ENCODE measurements around the gene RAB26. TPM values are rescaled to one million over a fixed set of nuclear protein-coding genes. Genes with fewer than 3 reads are reported as not detected.

The RAB26 gene
- total RNA-seq, 1 experiment from 2014 or later: 1.0 TPM

DNA sequence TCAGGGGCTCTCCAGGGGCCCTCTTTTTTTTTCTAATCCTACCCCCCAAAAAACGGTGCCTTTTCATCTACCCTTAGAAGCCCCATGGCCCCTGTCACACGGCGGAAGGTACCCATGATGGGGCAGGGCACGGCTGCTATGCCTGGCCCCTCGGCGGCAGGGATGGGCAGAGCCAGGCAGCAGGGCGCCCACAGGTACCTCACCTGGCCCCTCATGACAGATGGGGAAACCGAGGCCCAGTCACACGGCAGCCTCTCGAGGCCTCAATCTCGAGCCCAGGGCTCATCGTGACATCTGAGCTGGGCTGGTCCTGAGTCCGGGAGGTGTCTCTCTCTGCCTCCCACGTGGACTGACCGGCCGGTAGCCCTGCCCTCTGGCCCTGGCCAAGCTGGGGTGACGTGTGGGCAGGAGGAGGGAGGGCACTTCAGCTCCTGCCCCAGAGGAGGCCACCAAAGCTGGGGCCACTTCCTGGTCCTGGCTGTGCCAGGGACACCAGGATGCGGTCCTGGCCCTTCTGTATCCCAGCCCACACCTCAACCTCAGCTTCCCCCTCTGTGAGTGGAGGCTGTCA is 18.7 kb downstream of the RAB26 start:
- Mint-ChIP-seq H3K27ac (ENCODE audit: low read depth, unreplicated experiment) (no peak overlapping the region), H3K27me3 (ENCODE audit: insufficient read depth, unreplicated experiment) (no peaks in the 10 kb centered on the region), H3K4me1 (ENCODE audit: insufficient read depth, unreplicated experiment) (peaks cover 8% of the 10 kb centered on the region), H3K4me3 (ENCODE audit: unreplicated experiment) (no peak overlapping the region), H3K36me3 (ENCODE audit: insufficient read depth, unreplicated experiment) (peaks cover 30% of the 10 kb centered on the region), H3K9me3 (ENCODE audit: unreplicated experiment) (no peaks in the 10 kb centered on the region)
- DNase-seq (ENCODE audit: unreplicated experiment): no peak
- CTCF ChIA-PET: interaction anchor here (1.2 to 2.5 kb wide), 2 partner anchors 14 to 28 kb away, joined by 3 to 8 read pairs; no protein-coding TSS in a partner anchor
- POLR2A ChIA-PET: interaction anchor here (0.6 to 2.0 kb wide), 3 partner anchors 10 to 13 kb away, joined by 3 to 11 read pairs (median 3); partner anchors contain the start of gene TRAF7
- intact Hi-C loops (cut with micrococcal nuclease): no loop called here
- TF ChIP-seq, protein P1, sequence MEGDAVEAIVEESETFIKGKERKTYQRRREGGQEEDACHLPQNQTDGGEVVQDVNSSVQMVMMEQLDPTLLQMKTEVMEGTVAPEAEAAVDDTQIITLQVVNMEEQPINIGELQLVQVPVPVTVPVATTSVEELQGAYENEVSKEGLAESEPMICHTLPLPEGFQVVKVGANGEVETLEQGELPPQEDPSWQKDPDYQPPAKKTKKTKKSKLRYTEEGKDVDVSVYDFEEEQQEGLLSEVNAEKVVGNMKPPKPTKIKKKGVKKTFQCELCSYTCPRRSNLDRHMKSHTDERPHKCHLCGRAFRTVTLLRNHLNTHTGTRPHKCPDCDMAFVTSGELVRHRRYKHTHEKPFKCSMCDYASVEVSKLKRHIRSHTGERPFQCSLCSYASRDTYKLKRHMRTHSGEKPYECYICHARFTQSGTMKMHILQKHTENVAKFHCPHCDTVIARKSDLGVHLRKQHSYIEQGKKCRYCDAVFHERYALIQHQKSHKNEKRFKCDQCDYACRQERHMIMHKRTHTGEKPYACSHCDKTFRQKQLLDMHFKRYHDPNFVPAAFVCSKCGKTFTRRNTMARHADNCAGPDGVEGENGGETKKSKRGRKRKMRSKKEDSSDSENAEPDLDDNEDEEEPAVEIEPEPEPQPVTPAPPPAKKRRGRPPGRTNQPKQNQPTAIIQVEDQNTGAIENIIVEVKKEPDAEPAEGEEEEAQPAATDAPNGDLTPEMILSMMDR (IDR thresholded peaks at IDR 0.05; ENCODE audit: unreplicated experiment): no peak
- no TSS peak for BruUV-seq (replicated peaks)

DNA sequence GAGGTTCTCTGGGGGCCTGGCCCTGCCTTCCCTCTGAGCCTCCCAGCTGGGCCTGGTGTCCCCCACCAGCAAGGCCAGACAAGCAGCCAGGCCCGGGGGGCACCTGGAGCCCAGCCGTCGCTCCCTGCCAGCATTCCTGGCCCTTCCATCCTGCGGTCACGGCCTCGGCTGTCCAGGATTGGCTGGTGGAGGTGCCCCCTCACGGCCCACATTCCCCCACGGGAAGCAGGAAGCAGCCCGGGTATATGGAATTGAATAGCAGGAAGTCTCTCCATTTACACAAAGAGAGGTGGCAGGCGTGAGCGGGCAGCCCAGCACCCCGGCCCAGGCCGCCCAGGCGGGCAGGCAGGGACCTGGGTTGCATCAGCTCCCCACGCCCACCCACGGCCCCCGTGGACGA is 21.7 kb downstream of the RAB26 start:
- TF ChIP-seq, protein P1 (IDR thresholded peaks at IDR 0.05; ENCODE audit: unreplicated experiment): no peak
- ChIA-PET POLR2A (interaction anchor here (0.7 kb wide), 1 partner anchor 349 kb away, joined by 3 read pairs; no protein-coding TSS in a partner anchor), CTCF (no interaction called here)
- no peak for DNase-seq (ENCODE audit: unreplicated experiment)
- H3K4me3 Mint-ChIP-seq (ENCODE audit: unreplicated experiment): no peak overlapping the region
- no peaks in the 10 kb centered on the region for H3K27me3 Mint-ChIP-seq (ENCODE audit: insufficient read depth, unreplicated experiment)
- H3K36me3 Mint-ChIP-seq (ENCODE audit: insufficient read depth, unreplicated experiment): peaks cover 43% of the 10 kb centered on the region
- no peaks in the 10 kb centered on the region for H3K4me1 Mint-ChIP-seq (ENCODE audit: insufficient read depth, unreplicated experiment)
- no peaks in the 10 kb centered on the region for H3K9me3 Mint-ChIP-seq (ENCODE audit: unreplicated experiment)
- H3K27ac Mint-ChIP-seq (ENCODE audit: low read depth, unreplicated experiment): no peak overlapping the region
- intact Hi-C loops (cut with micrococcal nuclease): no loop called here
- no TSS peak for BruUV-seq (replicated peaks)

DNA sequence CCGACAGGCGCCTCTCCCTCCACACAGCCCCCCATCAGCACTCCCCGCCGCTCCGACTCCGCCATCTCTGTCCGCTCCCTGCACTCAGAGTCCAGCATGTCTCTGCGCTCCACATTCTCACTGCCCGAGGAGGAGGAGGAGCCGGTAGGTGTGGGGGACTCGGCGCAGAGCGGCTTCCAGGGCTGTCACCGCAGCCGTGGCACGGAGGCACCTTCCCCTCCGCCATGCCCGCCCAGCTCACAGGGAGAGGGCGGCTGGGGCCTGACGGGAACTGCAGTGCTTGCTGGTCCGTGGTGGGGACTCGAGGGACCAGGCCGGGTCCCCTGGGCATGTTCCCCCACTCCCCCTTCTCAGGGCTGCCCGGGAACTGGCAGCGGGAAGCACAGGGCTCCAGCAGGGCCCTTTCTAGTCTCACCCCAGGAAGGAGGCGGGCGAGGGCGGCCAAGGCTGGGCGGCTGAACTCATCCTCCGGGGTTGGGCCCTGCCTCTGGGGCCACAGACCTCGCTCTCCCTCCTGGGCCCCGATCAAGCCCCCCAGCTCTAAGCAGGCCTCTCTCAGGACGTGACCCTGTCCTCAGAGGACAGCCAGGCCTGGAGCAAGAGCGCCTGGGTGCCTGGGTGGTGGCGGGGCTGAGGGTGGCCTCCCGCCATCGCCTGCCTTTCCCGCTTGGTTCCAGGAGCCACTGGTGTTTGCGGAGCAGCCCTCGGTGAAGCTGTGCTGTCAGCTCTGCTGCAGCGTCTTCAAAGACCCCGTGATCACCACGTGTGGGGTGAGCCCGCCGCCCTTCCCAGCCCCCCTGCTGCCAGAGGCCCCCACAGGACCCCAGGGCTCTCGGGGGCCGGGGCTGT is 22.4 kb downstream of the RAB26 start:
- peaks cover 50% of the 10 kb centered on the region for H3K36me3 Mint-ChIP-seq (ENCODE audit: insufficient read depth, unreplicated experiment)
- ChIA-PET POLR2A (interaction anchor here (0.7 kb wide), 1 partner anchor 349 kb away, joined by 3 read pairs; no protein-coding TSS in a partner anchor), CTCF (no interaction called here)
- H3K27ac Mint-ChIP-seq (ENCODE audit: low read depth, unreplicated experiment): no peak overlapping the region
- H3K27me3 Mint-ChIP-seq (ENCODE audit: insufficient read depth, unreplicated experiment): no peaks in the 10 kb centered on the region
- BruUV-seq (replicated peaks): no TSS peak
- no peak overlapping the region for H3K4me3 Mint-ChIP-seq (ENCODE audit: unreplicated experiment)
- DNase-seq (ENCODE audit: unreplicated experiment): no peak
- TF ChIP-seq, protein P1 (IDR thresholded peaks at IDR 0.05; ENCODE audit: unreplicated experiment): no peak
- intact Hi-C loops (cut with micrococcal nuclease): no loop called here
- no peaks in the 10 kb centered on the region for H3K9me3 Mint-ChIP-seq (ENCODE audit: unreplicated experiment)
- H3K4me1 Mint-ChIP-seq (ENCODE audit: insufficient read depth, unreplicated experiment): no peaks in the 10 kb centered on the region

DNA sequence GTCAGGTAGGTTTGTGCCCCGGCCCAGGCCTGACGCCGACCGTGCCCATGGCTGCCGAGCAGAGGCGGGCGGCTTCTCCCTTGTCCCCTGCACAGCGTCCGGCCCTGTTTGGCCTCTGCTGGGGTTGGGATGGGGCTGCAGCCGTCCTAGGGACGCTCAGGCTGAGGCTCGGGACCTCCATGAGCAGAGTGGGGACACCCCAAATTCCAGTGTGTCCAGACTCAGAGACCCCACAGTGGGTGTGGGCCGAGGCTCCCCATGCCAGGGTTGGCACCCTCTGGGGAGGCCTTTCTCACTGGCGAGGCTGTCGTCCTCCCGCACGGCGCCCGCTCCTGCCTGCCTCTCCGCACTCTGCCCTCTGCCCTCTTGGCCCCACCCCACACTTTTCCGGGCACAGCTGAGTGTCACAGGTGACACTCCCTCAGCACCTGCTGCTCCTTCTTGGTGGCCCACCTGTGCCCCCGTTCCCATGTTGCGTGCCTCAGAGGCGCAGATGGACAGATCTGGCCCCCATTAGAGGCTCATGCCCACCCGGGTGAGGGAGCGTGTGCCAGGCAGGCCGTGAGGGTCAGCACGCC is 23.3 kb downstream of the RAB26 start:
- H3K36me3 Mint-ChIP-seq (ENCODE audit: insufficient read depth, unreplicated experiment): peaks cover 50% of the 10 kb centered on the region
- H3K4me1 Mint-ChIP-seq (ENCODE audit: insufficient read depth, unreplicated experiment): no peaks in the 10 kb centered on the region
- POLR2A ChIA-PET: interaction anchor here (1.0 to 2.1 kb wide), 2 partner anchors 8 to 10 kb away, joined by 3 to 5 read pairs; no protein-coding TSS in a partner anchor
- H3K27ac Mint-ChIP-seq (ENCODE audit: low read depth, unreplicated experiment): no peak overlapping the region
- no peaks in the 10 kb centered on the region for H3K27me3 Mint-ChIP-seq (ENCODE audit: insufficient read depth, unreplicated experiment)
- TF ChIP-seq, protein P1 (IDR thresholded peaks at IDR 0.05; ENCODE audit: unreplicated experiment): no peak
- DNase-seq (ENCODE audit: unreplicated experiment): no peak
- no peaks in the 10 kb centered on the region for H3K9me3 Mint-ChIP-seq (ENCODE audit: unreplicated experiment)
- intact Hi-C loops (cut with micrococcal nuclease): no loop called here
- CTCF ChIA-PET: interaction anchor here (0.5 to 0.7 kb wide), 5 partner anchors 16 to 487 kb away, joined by 3 read pairs; no protein-coding TSS in a partner anchor
- no peak overlapping the region for H3K4me3 Mint-ChIP-seq (ENCODE audit: unreplicated experiment)
- no TSS peak for BruUV-seq (replicated peaks)

Data from MCF 10A (cell line).